Bronchial epithelial cell (primary cell): ENCODE results near the gene KLHDC7B. TPM values are rescaled to one million over a fixed set of nuclear protein-coding genes. Genes with fewer than 3 reads are reported as not detected.

ENCODE experiments used
- DNase-seq: peaks from one replicate; pipeline ENCODE4 v3.0.0-alpha.2; 2010; ENCODE audit warnings: low read depth
- FAIRE-seq: peaks from 2 replicates; lab custom pipeline; 2011; peaks lifted over from hg19 to GRCh38; lab: Jason Lieb, UNC
- H3K27me3 ChIP-seq: 2 replicates; pipeline ENCODE4 v1.5.1; 2011; ENCODE audit warnings: low read length; ENCODE audit not compliant: control insufficient read depth, insufficient read depth
- H3K36me3 ChIP-seq: 2 replicates; pipeline ENCODE4 v1.5.1; 2011; ENCODE audit warnings: low read length; ENCODE audit not compliant: control insufficient read depth, insufficient read depth
- H3K4me3 ChIP-seq: 2 replicates; pipeline ENCODE4 v1.5.1; 2011; ENCODE audit warnings: mild to moderate bottlenecking, low read depth, low read length, control low read depth
- total RNA-seq: library from RNA; depleted of rRNA; stranded (reverse); fragments of >200 nt; gene quantifications from 2 replicates; pipeline ENCODE4 v1.2.1, GENCODE V29; 2014
- TF ChIP-seq, protein P1 (sequence below): IDR thresholded peaks from 2 replicates; pipeline ENCODE4 v1.5.1; 2011; ENCODE audit warnings: mild to moderate bottlenecking, moderate library complexity, low read length, control low read depth, inconsistent platforms; ENCODE audit not compliant: insufficient read depth, severe bottlenecking

KLHDC7B gene
- total RNA-seq, 1 donor from 2014 or later: 0.26 TPM

DNA sequence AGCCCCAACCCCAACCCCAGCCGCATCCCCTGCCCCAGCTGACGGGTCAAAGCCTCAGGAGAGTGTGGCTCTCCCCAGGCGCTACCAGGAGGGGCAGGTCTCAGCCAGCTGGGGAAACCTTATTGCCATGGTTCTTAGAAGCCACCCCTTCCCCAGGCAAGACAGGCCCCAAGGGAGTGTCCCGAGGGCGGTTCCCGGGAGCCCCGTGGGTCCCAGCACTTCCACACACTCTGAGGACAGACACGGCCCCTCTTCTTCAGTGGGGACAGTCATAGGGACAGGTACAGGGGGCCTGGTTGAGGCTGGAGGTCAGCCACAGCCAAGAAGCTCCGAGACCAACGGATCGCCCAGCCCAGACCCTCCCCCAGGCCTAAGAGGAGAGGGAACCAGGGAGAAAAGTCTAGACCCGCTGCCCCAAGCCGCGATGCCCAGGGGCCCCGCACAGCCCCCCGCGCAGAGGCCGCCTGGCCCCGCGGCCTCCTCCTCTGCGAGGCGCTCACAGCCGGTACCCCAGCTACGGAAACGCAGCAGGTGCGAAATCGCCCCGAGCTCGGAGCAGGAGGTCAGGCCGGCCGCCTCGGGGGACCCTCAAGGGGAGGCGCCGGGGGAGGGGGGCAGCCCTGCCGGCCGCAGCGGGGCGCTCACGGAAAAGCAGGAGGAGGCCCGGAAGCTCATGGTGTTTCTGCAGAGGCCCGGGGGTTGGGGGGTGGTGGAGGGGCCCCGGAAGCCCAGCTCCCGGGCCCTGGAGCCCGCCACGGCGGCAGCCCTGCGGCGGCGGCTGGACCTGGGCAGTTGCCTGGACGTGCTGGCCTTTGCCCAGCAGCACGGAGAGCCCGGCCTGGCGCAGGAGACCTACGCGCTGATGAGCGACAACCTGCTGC lies 2.6 kb downstream of the KLHDC7B start:
- no peak overlapping the region for H3K4me3 ChIP-seq
- DNase-seq (no peak), FAIRE-seq (no peak)
- TF ChIP-seq, protein P1, sequence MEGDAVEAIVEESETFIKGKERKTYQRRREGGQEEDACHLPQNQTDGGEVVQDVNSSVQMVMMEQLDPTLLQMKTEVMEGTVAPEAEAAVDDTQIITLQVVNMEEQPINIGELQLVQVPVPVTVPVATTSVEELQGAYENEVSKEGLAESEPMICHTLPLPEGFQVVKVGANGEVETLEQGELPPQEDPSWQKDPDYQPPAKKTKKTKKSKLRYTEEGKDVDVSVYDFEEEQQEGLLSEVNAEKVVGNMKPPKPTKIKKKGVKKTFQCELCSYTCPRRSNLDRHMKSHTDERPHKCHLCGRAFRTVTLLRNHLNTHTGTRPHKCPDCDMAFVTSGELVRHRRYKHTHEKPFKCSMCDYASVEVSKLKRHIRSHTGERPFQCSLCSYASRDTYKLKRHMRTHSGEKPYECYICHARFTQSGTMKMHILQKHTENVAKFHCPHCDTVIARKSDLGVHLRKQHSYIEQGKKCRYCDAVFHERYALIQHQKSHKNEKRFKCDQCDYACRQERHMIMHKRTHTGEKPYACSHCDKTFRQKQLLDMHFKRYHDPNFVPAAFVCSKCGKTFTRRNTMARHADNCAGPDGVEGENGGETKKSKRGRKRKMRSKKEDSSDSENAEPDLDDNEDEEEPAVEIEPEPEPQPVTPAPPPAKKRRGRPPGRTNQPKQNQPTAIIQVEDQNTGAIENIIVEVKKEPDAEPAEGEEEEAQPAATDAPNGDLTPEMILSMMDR: no peak
- no peaks in the 10 kb centered on the region for H3K36me3 ChIP-seq
- H3K27me3 ChIP-seq: peaks cover 3% of the 10 kb centered on the region

DNA sequence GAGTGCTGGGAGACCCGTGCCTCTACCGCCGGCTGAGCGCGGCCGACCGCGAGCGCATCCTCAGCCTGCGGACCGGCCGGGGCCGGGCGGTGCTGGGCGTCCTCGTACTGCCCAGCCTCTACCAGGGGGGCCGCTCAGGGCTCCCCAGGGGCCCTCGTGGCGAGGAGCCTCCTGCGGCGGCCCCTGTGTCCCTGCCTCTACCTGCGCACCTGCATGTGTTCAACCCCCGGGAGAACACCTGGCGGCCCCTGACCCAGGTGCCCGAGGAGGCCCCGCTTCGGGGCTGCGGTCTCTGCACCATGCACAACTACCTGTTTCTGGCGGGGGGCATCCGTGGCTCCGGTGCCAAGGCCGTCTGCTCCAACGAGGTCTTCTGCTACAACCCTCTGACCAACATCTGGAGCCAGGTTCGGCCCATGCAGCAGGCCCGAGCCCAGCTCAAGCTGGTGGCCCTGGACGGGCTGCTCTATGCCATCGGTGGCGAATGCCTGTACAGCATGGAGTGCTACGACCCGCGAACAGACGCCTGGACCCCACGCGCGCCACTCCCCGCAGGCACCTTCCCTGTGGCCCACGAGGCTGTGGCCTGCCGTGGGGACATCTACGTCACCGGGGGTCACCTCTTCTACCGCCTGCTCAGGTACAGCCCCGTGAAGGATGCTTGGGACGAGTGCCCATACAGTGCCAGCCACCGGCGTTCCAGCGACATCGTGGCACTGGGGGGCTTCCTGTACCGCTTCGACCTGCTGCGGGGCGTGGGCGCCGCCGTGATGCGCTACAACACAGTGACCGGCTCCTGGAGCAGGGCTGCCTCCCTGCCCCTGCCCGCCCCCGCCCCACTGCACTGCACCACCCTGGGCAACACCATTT lies 3.5 kb downstream of the KLHDC7B start:
- DNase-seq (no peak), FAIRE-seq (no peak)
- Histone ChIP-seq H3K4me3 (no peak overlapping the region), H3K36me3 (no peaks in the 10 kb centered on the region), H3K27me3 (peaks cover 3% of the 10 kb centered on the region)
- TF ChIP-seq, protein P1: no peak

DNA sequence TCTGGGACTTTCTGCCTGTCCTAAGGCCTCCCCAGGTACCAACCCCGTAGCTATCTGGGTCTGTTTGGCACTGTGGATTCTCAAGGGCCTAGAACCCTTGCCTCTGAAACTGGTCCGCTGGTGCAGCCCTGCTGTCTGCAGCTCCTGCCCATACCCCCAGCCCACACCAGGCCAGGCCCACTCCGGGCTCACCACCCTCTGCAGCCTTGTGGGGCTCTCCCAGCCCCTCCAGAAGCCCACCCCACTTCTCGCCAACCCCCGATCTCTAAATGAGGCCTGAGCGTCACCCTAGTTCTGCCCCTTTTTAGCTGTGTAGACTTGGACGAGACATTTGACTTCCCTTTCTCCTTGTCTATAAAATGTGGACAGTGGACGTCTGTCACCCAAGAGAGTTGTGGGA lies 4.7 kb downstream of the KLHDC7B start:
- TF ChIP-seq, protein P1: no peak
- H3K36me3 ChIP-seq: no peaks in the 10 kb centered on the region
- no peak for FAIRE-seq
- DNase-seq: no peak
- peaks cover 3% of the 10 kb centered on the region for H3K27me3 ChIP-seq
- H3K4me3 ChIP-seq: no peak overlapping the region

DNA sequence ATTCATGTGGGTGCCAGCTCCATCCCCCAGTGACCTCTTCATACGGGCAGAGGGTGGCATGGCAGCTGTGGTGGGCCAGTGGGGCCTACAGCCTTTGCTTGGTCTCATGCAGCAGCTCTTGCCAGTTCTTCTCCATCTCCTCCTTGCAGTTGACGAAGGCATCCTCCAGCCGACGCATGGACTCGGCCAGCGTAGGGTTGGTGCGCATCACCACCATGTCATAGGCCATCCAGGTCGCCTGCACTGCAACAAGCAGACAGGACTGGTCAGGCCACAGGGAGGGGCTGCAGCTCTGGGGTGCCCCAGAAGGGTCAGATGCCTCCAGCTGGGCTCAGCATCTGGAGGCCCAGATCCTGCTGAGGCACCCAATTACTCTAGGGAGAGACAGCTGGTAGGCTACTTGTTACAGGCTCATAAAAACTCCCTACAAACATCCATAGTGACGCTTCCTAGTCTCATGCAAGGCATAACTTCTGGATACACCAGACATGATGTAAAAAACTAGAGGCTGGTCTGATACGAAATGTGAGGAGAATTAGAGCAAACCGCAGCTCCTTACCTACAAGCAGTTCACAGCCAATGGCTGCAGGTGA lies 5.6 kb downstream of the KLHDC7B start:
- no peak overlapping the region for H3K4me3 ChIP-seq
- no peaks in the 10 kb centered on the region for H3K36me3 ChIP-seq
- H3K27me3 ChIP-seq: peaks cover 3% of the 10 kb centered on the region
- FAIRE-seq (no peak), DNase-seq (no peak)
- TF ChIP-seq, protein P1: no peak

DNA sequence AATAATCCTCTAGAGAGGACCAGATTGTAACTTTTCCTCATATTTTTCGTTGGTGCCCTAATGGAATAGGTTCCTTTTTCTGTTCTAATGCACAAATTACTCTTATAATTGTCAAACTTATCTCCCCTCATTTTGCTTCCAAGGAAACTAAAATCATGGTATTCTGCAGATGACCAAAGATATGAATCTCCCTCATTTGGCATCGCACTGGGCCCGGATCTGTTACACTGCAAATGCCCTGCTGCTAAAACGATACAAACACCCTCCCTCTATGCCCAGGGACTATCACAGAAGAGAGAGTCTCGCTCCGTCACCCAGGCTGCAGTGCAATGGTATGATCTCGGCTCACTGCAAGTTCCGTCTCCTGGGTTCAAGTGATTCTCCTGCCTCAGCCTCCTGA lies 7.6 kb downstream of the KLHDC7B start:
- no peak for DNase-seq
- no peak overlapping the region for H3K4me3 ChIP-seq
- no peak for FAIRE-seq
- TF ChIP-seq, protein P1: no peak
- H3K27me3 ChIP-seq: no peaks in the 10 kb centered on the region
- H3K36me3 ChIP-seq: no peaks in the 10 kb centered on the region
